DMS 273 (cell line): ENCODE results near the gene PPP4R2.
A peak's percentile ranks its signal among the peaks of the same experiment; 100 is the strongest.

Source experiments
- DNase-seq: peaks from one replicate; lab custom pipeline; 2025; ENCODE audit not compliant: unreplicated experiment; lab: John Stamatoyannopoulos, UW

PPP4R2 gene

GRCh38 chr3:72996473-72997333 lies at the start of gene PPP4R2:
PPP4R2 (plus strand) TSS chr3:72996811; CDS start chr3:72997038, 227 bp downstream.
- peak; percentile 94 for DNase-seq

GRCh38 chr3:72947715-72948490 lies 48.7 kb upstream of the PPP4R2 start:
- DNase-seq, result no peak

GRCh38 chr3:72949016-72949415 lies 47.6 kb upstream of the PPP4R2 start:
- no peak for DNase-seq

- DNase-seq, result no peak
These were observed 46.2 kb upstream of the PPP4R2 start for GRCh38 chr3:72950372-72950771.

- DNase-seq, result no peak
These were observed 45.8 kb upstream of the PPP4R2 start for GRCh38 chr3:72950801-72951200.

GRCh38 chr3:72951259-72951722 lies 45.3 kb upstream of the PPP4R2 start:
- DNase-seq, result no peak

- DNase-seq, result no peak
These were observed 43.2 kb upstream of the PPP4R2 start for GRCh38 chr3:72953325-72953956.

- DNase-seq, result no peak
These were observed 39.3 kb upstream of the PPP4R2 start for GRCh38 chr3:72957297-72957696.

- DNase-seq, result no peak
These were observed 37.3 kb upstream of the PPP4R2 start for GRCh38 chr3:72959336-72959735.

- DNase-seq, result no peak
These were observed 35.6 kb upstream of the PPP4R2 start for GRCh38 chr3:72960812-72961518.

GRCh38 chr3:72961752-72962151 lies 34.9 kb upstream of the PPP4R2 start:
- no peak for DNase-seq

- DNase-seq, result no peak
These were observed 34.3 kb upstream of the PPP4R2 start for GRCh38 chr3:72962317-72962716.

- no peak for DNase-seq
These were observed 32.0 kb upstream of the PPP4R2 start for GRCh38 chr3:72964633-72965032.

- DNase-seq, result no peak
These were observed 28.3 kb upstream of the PPP4R2 start for GRCh38 chr3:72968266-72968664.

- no peak for DNase-seq
These were observed 26.8 kb upstream of the PPP4R2 start for GRCh38 chr3:72969766-72970165.

GRCh38 chr3:72970942-72971341 lies 25.7 kb upstream of the PPP4R2 start:
- DNase-seq, result no peak

- DNase-seq, result no peak
These were observed 23.9 kb upstream of the PPP4R2 start for GRCh38 chr3:72972706-72973030.

- no peak for DNase-seq
These were observed 23.4 kb upstream of the PPP4R2 start for GRCh38 chr3:72973031-72973723.

GRCh38 chr3:72973786-72974185 lies 22.8 kb upstream of the PPP4R2 start:
- DNase-seq, result no peak

GRCh38 chr3:72974956-72975355 lies 21.7 kb upstream of the PPP4R2 start:
- DNase-seq, result no peak
